Esophagus (tissue), 2 donors: ENCODE data around the gene PTX4. TPM values are rescaled to one million over a fixed set of nuclear protein-coding genes. Genes with fewer than 3 reads are reported as not detected.

ENCODE experiments used
- H3K27ac ChIP-seq, 2 donors: one replicate each; pipeline ENCODE4 v1.5.1; 2013; ENCODE audit warnings: low read depth in 2 of 2, mild to moderate bottlenecking in 2 of 2, inconsistent platforms in 1 of 2, low read length in 1 of 2, moderate library complexity in 1 of 2
- H3K27me3 ChIP-seq, 2 donors: one replicate each; pipeline ENCODE4 v1.6.1; 2013; ENCODE audit warnings: low read length in 2 of 2, control low read depth in 1 of 2, mild to moderate bottlenecking in 1 of 2; ENCODE audit not compliant: insufficient read depth in 2 of 2, control insufficient read depth in 1 of 2
- H3K36me3 ChIP-seq, 2 donors: one replicate each; pipeline ENCODE4 v1.6.1; 2013; ENCODE audit warnings: low read length in 1 of 2; ENCODE audit not compliant: control insufficient read depth in 2 of 2, insufficient read depth in 2 of 2
- H3K4me1 ChIP-seq, 2 donors: one replicate each; pipeline ENCODE4 v1.6.1; 2013; ENCODE audit warnings: low read length in 1 of 2; ENCODE audit not compliant: control insufficient read depth in 2 of 2, insufficient read depth in 2 of 2
- H3K4me3 ChIP-seq, 2 donors: one replicate each; pipeline ENCODE4 v1.5.1; 2013; ENCODE audit warnings: low read length in 2 of 2, mild to moderate bottlenecking in 2 of 2, low read depth in 1 of 2, moderate library complexity in 1 of 2
- H3K9me3 ChIP-seq, 2 donors: one replicate each; pipeline ENCODE4 v1.6.1; 2013; ENCODE audit warnings: mild to moderate bottlenecking in 2 of 2, low read depth in 1 of 2, low read length in 1 of 2, moderate library complexity in 1 of 2; ENCODE audit not compliant: control insufficient read depth in 2 of 2, insufficient read depth in 1 of 2
- WGBS, 2 donors: extraction: QIAGEN DNeasy Blood & Tissue Kit; methylation state at CpG; one replicate each; pipeline ENCODE4 v1.1.7; 2013; 5-methylcytosine and 5-hydroxymethylcytosine counted together
- polyA plus RNA-seq, 2 donors: library from polyadenylated mRNA; stranded (reverse); fragments of 200-250 nt; gene quantifications; one replicate each; pipeline ENCODE4 v1.2.3, GENCODE V29; 2013
- donor health status: healthy with polysubstance abuse.
- donor health status: Bipolar disorder and iron deficiency.

Gene PTX4
- polyA plus RNA-seq, 2 donors = not detected

DNA sequence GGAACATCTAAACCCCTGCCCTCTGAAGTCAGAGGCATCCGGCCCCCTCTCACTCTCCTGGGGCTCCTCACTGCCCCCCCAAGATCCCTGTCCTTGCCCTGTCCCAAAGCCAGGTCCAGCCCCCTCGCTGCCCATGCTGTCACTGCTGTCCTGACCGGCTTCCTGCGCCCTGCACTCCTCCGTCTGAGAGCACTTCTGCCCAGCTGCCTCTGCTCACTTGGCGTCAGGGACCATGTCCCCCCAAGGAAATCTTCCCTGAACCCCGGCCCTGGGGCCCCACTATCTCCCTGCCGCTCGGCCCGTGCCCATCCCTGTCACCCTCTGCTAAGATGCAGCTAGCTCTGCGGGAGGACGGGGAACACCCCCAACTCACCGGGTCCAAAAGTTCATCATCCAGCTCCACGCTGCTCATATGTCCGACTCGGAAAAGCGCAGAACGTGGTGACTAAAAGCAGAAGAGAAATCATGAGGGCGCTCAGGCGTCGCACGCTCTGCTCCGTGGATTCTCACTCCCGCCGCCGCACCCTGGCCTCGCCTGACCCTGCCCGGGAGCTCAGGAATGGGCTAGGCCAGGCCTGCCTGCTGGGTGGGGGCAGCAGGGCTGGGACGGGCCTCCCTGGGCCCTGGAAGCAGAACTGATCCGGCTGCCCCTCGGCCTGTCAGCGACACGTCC, 23.7 kb downstream of the PTX4 start:
- peaks cover 6 to 22% of the 10 kb centered on the region in 2 donors for H3K36me3 ChIP-seq
- 91 to 93% methylated on average over 32 to 33 of the region's 33 CpGs for WGBS, 2 donors
- no peaks in the 10 kb centered on the region for H3K9me3 ChIP-seq

GRCh38 chr16:1464196-1464893, 24.4 kb downstream of the PTX4 start:
- Histone ChIP-seq H3K27ac (no peak overlapping the region), H3K4me1 (peaks cover 0 to 3% of the 10 kb centered on the region in 2 donors), H3K4me3 (no peak overlapping the region), H3K9me3 (no peaks in the 10 kb centered on the region), H3K27me3 (no peaks in the 10 kb centered on the region), H3K36me3 (peaks cover 6 to 25% of the 10 kb centered on the region in 2 donors)
- WGBS, 2 donors = 90 to 92% methylated on average over 41 of the region's 41 CpGs

More for the DNA sequence above, 23.7 kb downstream of the PTX4 start:
- Histone ChIP-seq H3K4me3 (no peak overlapping the region), H3K4me1 (peaks cover 0 to 3% of the 10 kb centered on the region in 2 donors), H3K27ac (no peak overlapping the region), H3K27me3 (no peaks in the 10 kb centered on the region)

GRCh38 chr16:1461146-1461545, 27.6 kb downstream of the PTX4 start:
- Histone ChIP-seq H3K27ac (no peak overlapping the region), H3K4me3 (no peak overlapping the region), H3K4me1 (no peaks in the 10 kb centered on the region), H3K27me3 (no peaks in the 10 kb centered on the region), H3K9me3 (no peaks in the 10 kb centered on the region), H3K36me3 (peaks cover 10 to 38% of the 10 kb centered on the region in 2 donors)
- WGBS, 2 donors = 89 to 90% methylated on average over 24 of the region's 24 CpGs

DNA sequence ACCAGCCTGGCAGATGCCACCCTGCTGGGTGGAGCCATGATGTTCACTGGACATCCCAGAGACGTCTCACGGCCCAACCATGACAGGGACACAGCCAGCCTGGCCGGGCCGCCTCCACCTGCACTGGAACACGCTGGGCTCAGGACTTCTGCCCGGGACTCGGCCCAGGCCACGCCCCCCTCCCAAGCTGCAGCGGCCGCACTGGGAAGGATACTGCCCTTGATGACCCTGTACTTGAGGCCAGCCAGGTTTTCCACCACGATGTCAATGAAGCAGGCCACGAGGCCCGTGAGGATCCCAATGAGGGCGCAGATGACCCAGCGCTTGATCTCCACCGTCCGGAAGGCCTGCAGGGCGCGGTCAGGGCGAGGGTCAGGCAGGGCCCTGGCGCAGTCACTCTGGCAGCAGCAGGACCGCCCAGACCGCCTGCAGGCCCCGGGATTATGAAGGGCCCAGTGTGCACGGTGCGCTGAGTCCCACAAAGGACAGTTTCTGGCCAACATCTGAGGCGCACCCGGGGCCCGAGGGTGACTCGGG, 28.1 kb downstream of the PTX4 start:
- WGBS, 2 donors = 92% methylated on average over 28 to 30 of the region's 30 CpGs

DNA sequence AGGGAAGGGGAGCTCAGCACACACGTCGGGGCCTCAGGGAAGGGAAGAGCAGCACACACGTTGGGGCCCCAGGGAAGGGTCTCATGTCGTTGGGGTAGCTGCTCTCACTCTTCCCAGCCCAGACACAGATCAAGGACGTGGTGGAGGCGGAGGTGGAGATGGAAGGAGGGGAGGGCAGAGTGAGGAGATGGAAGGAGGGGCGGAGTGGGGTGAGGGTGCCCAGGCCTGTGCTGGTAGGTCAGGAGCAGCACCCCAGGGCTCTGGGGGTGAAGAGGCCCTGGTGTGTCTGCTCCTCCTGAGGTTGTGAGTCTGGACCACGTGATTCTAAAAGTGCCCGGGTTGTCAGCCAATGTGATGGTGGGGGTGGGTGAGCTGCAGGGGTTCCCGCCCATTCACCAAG, 28.8 kb downstream of the PTX4 start:
- Histone ChIP-seq H3K36me3 (peaks cover 10 to 50% of the 10 kb centered on the region in 2 donors), H3K9me3 (no peaks in the 10 kb centered on the region), H3K4me3 (no peak overlapping the region), H3K27ac (no peak overlapping the region), H3K27me3 (no peaks in the 10 kb centered on the region), H3K4me1 (no peaks in the 10 kb centered on the region)
- WGBS, 2 donors = 78 to 84% methylated on average over 10 of the region's 10 CpGs

More for the DNA sequence above, 28.1 kb downstream of the PTX4 start:
- Histone ChIP-seq H3K27ac (no peak overlapping the region), H3K4me1 (no peaks in the 10 kb centered on the region), H3K9me3 (no peaks in the 10 kb centered on the region), H3K4me3 (no peak overlapping the region), H3K36me3 (peaks cover 10 to 43% of the 10 kb centered on the region in 2 donors), H3K27me3 (no peaks in the 10 kb centered on the region)

DNA sequence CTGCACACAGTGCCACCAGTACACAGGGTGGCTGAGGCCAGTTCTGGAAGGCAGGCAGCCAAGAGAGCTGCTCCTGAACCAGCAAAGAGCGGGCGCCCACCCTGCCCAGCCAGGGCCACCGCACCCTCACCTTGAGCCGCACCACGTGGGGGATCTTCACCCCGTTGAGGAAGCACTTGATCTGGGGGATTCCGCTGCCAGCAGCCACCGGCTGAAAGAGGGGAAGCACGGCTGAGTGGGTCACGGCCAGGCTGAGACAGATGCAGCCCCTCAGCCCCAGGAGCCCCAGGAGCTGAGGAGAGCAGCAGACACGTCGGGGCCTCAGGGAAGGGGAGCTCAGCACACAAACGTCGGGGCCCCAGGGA, 29.8 kb downstream of the PTX4 start:
- Histone ChIP-seq H3K36me3 (peaks cover 10 to 53% of the 10 kb centered on the region in 2 donors), H3K4me1 (no peaks in the 10 kb centered on the region), H3K27me3 (no peaks in the 10 kb centered on the region), H3K4me3 (no peak overlapping the region), H3K27ac (no peak overlapping the region), H3K9me3 (no peaks in the 10 kb centered on the region)
- 78 to 80% methylated on average over 14 of the region's 14 CpGs for WGBS, 2 donors

- 91 to 92% methylated on average over 26 of the region's 26 CpGs for WGBS, 2 donors
- peaks cover 15 to 56% of the 10 kb centered on the region in 2 donors for H3K36me3 ChIP-seq
Measured at GRCh38 chr16:1458336-1458976, 30.3 kb downstream of the PTX4 start.

GRCh38 chr16:1457489-1458245, 31.1 kb downstream of the PTX4 start:
- no peaks in the 10 kb centered on the region for H3K4me1 ChIP-seq
- H3K27me3 ChIP-seq = no peaks in the 10 kb centered on the region
- H3K9me3 ChIP-seq = no peaks in the 10 kb centered on the region
- H3K36me3 ChIP-seq = peaks cover 16 to 58% of the 10 kb centered on the region in 2 donors
- 90% methylated on average over 42 of the region's 42 CpGs for WGBS, 2 donors
- H3K27ac ChIP-seq = no peak overlapping the region
- no peak overlapping the region for H3K4me3 ChIP-seq

More at GRCh38 chr16:1458336-1458976, 30.3 kb downstream of the PTX4 start:
- H3K4me3 ChIP-seq = no peak overlapping the region
- no peaks in the 10 kb centered on the region for H3K9me3 ChIP-seq
- no peaks in the 10 kb centered on the region for H3K4me1 ChIP-seq
- H3K27ac ChIP-seq = no peak overlapping the region
- H3K27me3 ChIP-seq = no peaks in the 10 kb centered on the region

GRCh38 chr16:1456951-1457350, 31.8 kb downstream of the PTX4 start:
- H3K27ac ChIP-seq = no peak overlapping the region
- H3K27me3 ChIP-seq = no peaks in the 10 kb centered on the region
- 91 to 94% methylated on average over 16 of the region's 16 CpGs for WGBS, 2 donors
- H3K36me3 ChIP-seq = peaks cover 16 to 65% of the 10 kb centered on the region in 2 donors
- H3K9me3 ChIP-seq = no peaks in the 10 kb centered on the region
- H3K4me3 ChIP-seq = no peak overlapping the region
- H3K4me1 ChIP-seq = no peaks in the 10 kb centered on the region
